ENCODE data around the gene ZNF613. TPM values are rescaled to one million over a fixed set of nuclear protein-coding genes. Genes with fewer than 3 reads are reported as not detected.

ZNF613 gene
- total RNA-seq, 1 experiment from 2014 or later = 3.1 TPM

GRCh38 chr19:51921949-51922348, 5.3 kb upstream of the ZNF613 start:
- Histone ChIP-seq H3K9me2 (replicated peaks; ENCODE audit: low read length) (no peaks in the 10 kb centered on the region), H2AFZ (ENCODE audit: low read length) (no peak overlapping the region), H3K4me3 (ENCODE audit: low read length) (no peak overlapping the region; the same call in 1 of the 2 replicates), H3K27me3 (ENCODE audit: low read length) (no peaks in the 10 kb centered on the region), H3K9me3 (ENCODE audit: low read length) (peaks cover 55% of the 10 kb centered on the region), H3K79me2 (ENCODE audit: low read length) (no peaks in the 10 kb centered on the region), H4K20me1 (ENCODE audit: low read length) (no peaks in the 10 kb centered on the region), H3K9ac (ENCODE audit: low read length) (no peak overlapping the region), H3K36me3 (ENCODE audit: low read depth, low read length) (peaks cover 4% of the 10 kb centered on the region; the same call in 1 of the 2 replicates), H3F3A (ENCODE audit: low read length, unreplicated experiment) (no peaks in the 10 kb centered on the region), H3K27ac (ENCODE audit: low read length) (no peak overlapping the region), H3K4me2 (ENCODE audit: low read length) (no peak overlapping the region), H3K4me1 (ENCODE audit: insufficient read depth, low read length) (no peaks in the 10 kb centered on the region)
- DNase-seq (no peak), ATAC-seq (no peak)
- TF ChIP-seq EZH2 (IDR thresholded peaks at IDR 0.05; ENCODE audit: low read length, unreplicated experiment) = no peak
- no peak for TF ChIP-seq EZH2phosphoT487 (IDR thresholded peaks at IDR 0.05; ENCODE audit: borderline replicate concordance, low read length)
- TF ChIP-seq CTCF (conservative IDR thresholded peaks at IDR 0.05; ENCODE audit: low read depth, low read length) = no peak
- ChIA-PET POLR2A (ENCODE audit: unreplicated experiment) (no interaction called here), CTCF (no interaction called here)
- no TSS peak for BruUV-seq (replicated peaks)
- intact Hi-C loops (cut with micrococcal nuclease) = loop anchor here (10.0 kb wide), 1 partner anchor 123 kb away; the partner anchor contains the start of gene ZNF432

GRCh38 chr19:51926426-51926783, 867 bp upstream of the ZNF613 start:
- CTCF ChIA-PET = no interaction called here
- DNase-seq = no peak
- Histone ChIP-seq H3K36me3 (ENCODE audit: low read depth, low read length) (peaks cover 28% of the 10 kb centered on the region), H3K27ac (ENCODE audit: low read length) (no peak overlapping the region), H3K79me2 (ENCODE audit: low read length) (peaks cover 13% of the 10 kb centered on the region), H3F3A (ENCODE audit: low read length, unreplicated experiment) (no peaks in the 10 kb centered on the region), H3K4me2 (ENCODE audit: low read length) (peak overlapping the region; percentile 86), H3K4me1 (ENCODE audit: insufficient read depth, low read length) (peaks cover 6% of the 10 kb centered on the region; the same call in 1 of the 2 replicates), H3K9ac (ENCODE audit: low read length) (no peak overlapping the region), H3K27me3 (ENCODE audit: low read length) (no peaks in the 10 kb centered on the region), H4K20me1 (ENCODE audit: low read length) (no peaks in the 10 kb centered on the region), H3K4me3 (ENCODE audit: low read length) (peak overlapping the region; percentile 84), H3K9me3 (ENCODE audit: low read length) (peaks cover 55% of the 10 kb centered on the region), H3K9me2 (replicated peaks; ENCODE audit: low read length) (no peaks in the 10 kb centered on the region), H2AFZ (ENCODE audit: low read length) (peak overlapping the region; percentile 99)
- BruUV-seq (replicated peaks) = TSS peak; percentile 44
- intact Hi-C loops (cut with micrococcal nuclease) = loop anchor here (10.0 kb wide), 1 partner anchor 118 kb away; the partner anchor contains the start of gene ZNF432
- POLR2A ChIA-PET (ENCODE audit: unreplicated experiment) = no interaction called here
- TF ChIP-seq EZH2phosphoT487 (IDR thresholded peaks at IDR 0.05; ENCODE audit: borderline replicate concordance, low read length) = no peak
- TF ChIP-seq CTCF (conservative IDR thresholded peaks at IDR 0.05; ENCODE audit: low read depth, low read length) = no peak
- TF ChIP-seq EZH2 (IDR thresholded peaks at IDR 0.05; ENCODE audit: low read length, unreplicated experiment) = no peak
- no peak for ATAC-seq

GRCh38 chr19:51927859-51928258, 587 bp downstream of the ZNF613 start:
- Histone ChIP-seq H3F3A (ENCODE audit: low read length, unreplicated experiment) (no peaks in the 10 kb centered on the region), H3K9ac (ENCODE audit: low read length) (peak overlapping the region; percentile 78), H3K36me3 (ENCODE audit: low read depth, low read length) (peaks cover 41% of the 10 kb centered on the region), H2AFZ (ENCODE audit: low read length) (peak overlapping the region; percentile 99), H3K9me2 (replicated peaks; ENCODE audit: low read length) (no peaks in the 10 kb centered on the region), H3K27me3 (ENCODE audit: low read length) (no peaks in the 10 kb centered on the region), H3K27ac (ENCODE audit: low read length) (no peak overlapping the region), H3K4me1 (ENCODE audit: insufficient read depth, low read length) (peaks cover 6% of the 10 kb centered on the region; the same call in 1 of the 2 replicates), H3K79me2 (ENCODE audit: low read length) (peaks cover 13% of the 10 kb centered on the region), H3K4me3 (ENCODE audit: low read length) (peak overlapping the region; percentile 84), H4K20me1 (ENCODE audit: low read length) (no peaks in the 10 kb centered on the region), H3K4me2 (ENCODE audit: low read length) (peak overlapping the region; percentile 86), H3K9me3 (ENCODE audit: low read length) (peaks cover 54% of the 10 kb centered on the region)
- intact Hi-C loops (cut with micrococcal nuclease) = loop anchor here (1.0 to 10.0 kb wide), 3 partner anchors 23 to 117 kb away; partner anchors contain the start of genes ZNF350, ZNF432 and ZNF649
- ChIA-PET CTCF (no interaction called here), POLR2A (ENCODE audit: unreplicated experiment) (no interaction called here)
- no peak for TF ChIP-seq EZH2 (IDR thresholded peaks at IDR 0.05; ENCODE audit: low read length, unreplicated experiment)
- TF ChIP-seq EZH2phosphoT487 (IDR thresholded peaks at IDR 0.05; ENCODE audit: borderline replicate concordance, low read length) = no peak
- TF ChIP-seq CTCF (conservative IDR thresholded peaks at IDR 0.05; ENCODE audit: low read depth, low read length) = no peak
- ATAC-seq (no peak), DNase-seq (no peak)
- TSS peak; percentile 42 for BruUV-seq (replicated peaks)
